ENCODE measurements around the gene IFIT1.
"Not testable (repeated sequence)": the region's sequence is repeated elsewhere in the genome, so short reads cannot be mapped to it uniquely, and the experiment has no call there.

- TF ChIP-seq POLR2A (IDR thresholded peaks at IDR 0.05; ENCODE audit: low read depth, low read length); MAX (IDR thresholded peaks at IDR 0.05; ENCODE audit: insufficient read depth, insufficient read length); CTCF (IDR thresholded peaks at IDR 0.05; ENCODE audit: extremely low read depth in 1 of 2, insufficient read depth in 1 of 2, low read depth in 1 of 2, low read length in 2 of 2): not testable (repeated sequence)
These were observed 41.6 kb upstream of the IFIT1 start for GRCh38 chr10:89350631-89351315.

Data from endothelial cell of umbilical vein (primary cell).